ENCODE data around the gene RNF207. TPM values are rescaled to one million over a fixed set of nuclear protein-coding genes. Genes with fewer than 3 reads are reported as not detected.
"Not testable (repeated sequence)": the region's sequence is repeated elsewhere in the genome, so short reads cannot be mapped to it uniquely, and the experiment has no call there.

Gene RNF207
- total and polyA plus RNA-seq, 2 donors (not counting 1 experiment from before 2014, with no cell fraction given): 2.6 to 17.2 TPM

GRCh38 chr1:6218375-6219164 lies 12.7 kb downstream of the RNF207 start:
- no peak overlapping the region for H2AFZ ChIP-seq (ENCODE audit: low read length)
- peaks cover 2% of the 10 kb centered on the region for H3K4me1 ChIP-seq (ENCODE audit: control insufficient read depth, extremely low read depth, insufficient read depth, low read length)
- no peak overlapping the region for H3K4me3 ChIP-seq (replicated peaks in 1 of 4; ENCODE audit: control extremely low read depth in 1 of 4, insufficient read depth in 1 of 4, low read depth in 3 of 4, low read length in 4 of 4)
- TF ChIP-seq CTCF (conservative IDR thresholded peaks at IDR 0.05 in 1 of 2, IDR thresholded peaks at IDR 0.05 in 1 of 2; ENCODE audit: low read depth in 1 of 2, low read length in 2 of 2) (no peak), EZH2 (IDR thresholded peaks at IDR 0.05; ENCODE audit: low read length, missing control alignments) (no peak)
- H3K4me2 ChIP-seq (ENCODE audit: extremely low read depth, insufficient read depth, low read length): no peak overlapping the region
- no peaks in the 10 kb centered on the region for H3K79me2 ChIP-seq (ENCODE audit: control insufficient read depth, insufficient read depth, low read length)
- no peak overlapping the region for H3K9ac ChIP-seq (ENCODE audit: insufficient read depth, low read length)
- H4K20me1 ChIP-seq (ENCODE audit: control insufficient read depth, extremely low read depth, insufficient read depth, low read length): no peaks in the 10 kb centered on the region
- H3K9me3 ChIP-seq (ENCODE audit: control insufficient read depth, insufficient read depth, low read depth, low read length): no peaks in the 10 kb centered on the region
- H3K27me3 ChIP-seq (ENCODE audit: control insufficient read depth, insufficient read depth, low read length): no peaks in the 10 kb centered on the region
- H3K36me3 ChIP-seq (ENCODE audit: control insufficient read depth, insufficient read depth, low read length): peaks cover 2% of the 10 kb centered on the region
- no peak for DNase-seq (ENCODE audit: low read depth in 2 of 2)
- no peak overlapping the region for H3K27ac ChIP-seq (ENCODE audit: insufficient read depth, low read length)

GRCh38 chr1:6219641-6220040 lies 13.7 kb downstream of the RNF207 start:
- not testable (repeated sequence) for H3K79me2 ChIP-seq (ENCODE audit: control insufficient read depth, insufficient read depth, low read length); H3K4me1 ChIP-seq (ENCODE audit: control insufficient read depth, extremely low read depth, insufficient read depth, low read length); H3K4me2 ChIP-seq (ENCODE audit: extremely low read depth, insufficient read depth, low read length); DNase-seq (ENCODE audit: low read depth in 2 of 2); H3K9me3 ChIP-seq (ENCODE audit: control insufficient read depth, insufficient read depth, low read depth, low read length); H3K4me3 ChIP-seq (replicated peaks in 1 of 4; ENCODE audit: control extremely low read depth in 1 of 4, insufficient read depth in 1 of 4, low read depth in 3 of 4, low read length in 4 of 4); H2AFZ ChIP-seq (ENCODE audit: low read length); H4K20me1 ChIP-seq (ENCODE audit: control insufficient read depth, extremely low read depth, insufficient read depth, low read length); H3K27me3 ChIP-seq (ENCODE audit: control insufficient read depth, insufficient read depth, low read length); H3K9ac ChIP-seq (ENCODE audit: insufficient read depth, low read length); H3K27ac ChIP-seq (ENCODE audit: insufficient read depth, low read length); H3K36me3 ChIP-seq (ENCODE audit: control insufficient read depth, insufficient read depth, low read length)

- TF ChIP-seq EZH2 (IDR thresholded peaks at IDR 0.05; ENCODE audit: low read length, missing control alignments): no peak
- no peak for TF ChIP-seq CTCF (conservative IDR thresholded peaks at IDR 0.05 in 1 of 2, IDR thresholded peaks at IDR 0.05 in 1 of 2; ENCODE audit: low read depth in 1 of 2, low read length in 2 of 2)
- Histone ChIP-seq H3K4me3 (replicated peaks in 1 of 4; ENCODE audit: control extremely low read depth in 1 of 4, insufficient read depth in 1 of 4, low read depth in 3 of 4, low read length in 4 of 4) (no peak overlapping the region), H3K4me2 (ENCODE audit: extremely low read depth, insufficient read depth, low read length) (no peak overlapping the region), H3K79me2 (ENCODE audit: control insufficient read depth, insufficient read depth, low read length) (no peaks in the 10 kb centered on the region), H2AFZ (ENCODE audit: low read length) (no peak overlapping the region), H3K4me1 (ENCODE audit: control insufficient read depth, extremely low read depth, insufficient read depth, low read length) (peaks cover 2% of the 10 kb centered on the region), H3K27me3 (ENCODE audit: control insufficient read depth, insufficient read depth, low read length) (no peaks in the 10 kb centered on the region), H3K36me3 (ENCODE audit: control insufficient read depth, insufficient read depth, low read length) (peaks cover 6% of the 10 kb centered on the region), H3K27ac (ENCODE audit: insufficient read depth, low read length) (no peak overlapping the region), H3K9me3 (ENCODE audit: control insufficient read depth, insufficient read depth, low read depth, low read length) (no peaks in the 10 kb centered on the region), H4K20me1 (ENCODE audit: control insufficient read depth, extremely low read depth, insufficient read depth, low read length) (no peaks in the 10 kb centered on the region), H3K9ac (ENCODE audit: insufficient read depth, low read length) (no peak overlapping the region)
- DNase-seq (ENCODE audit: low read depth in 2 of 2): no peak
Measured at GRCh38 chr1:6220236-6220635, 14.3 kb downstream of the RNF207 start.
